Prostate gland (tissue), 2 donors: ENCODE data around the gene RHBDD3. TPM values are rescaled to one million over a fixed set of nuclear protein-coding genes. Genes with fewer than 3 reads are reported as not detected.

ENCODE experiments used
- DNase-seq: peaks from one replicate; pipeline ENCODE4 v3.0.0-alpha.2; 2019; ENCODE audit warnings: low spot score
- H3K27ac ChIP-seq, 2 donors: fragments of 200-600 bp; sonication (generic); 2 replicates each; pipeline ENCODE4 v1.5.1; 2017 to 2019
- H3K27me3 ChIP-seq: fragments of 200-600 bp; sonication (generic); replicated peaks from 2 replicates; pipeline ENCODE4 v1.5.1; 2019; ENCODE audit not compliant: insufficient read depth
- H3K36me3 ChIP-seq, 2 donors: fragments of 200-600 bp; sonication (generic); 1 replicate in 1 of 2; 2 replicates in 1 of 2; pipeline versions ENCODE4 v1.5.1 to v1.8.1; 2017 to 2019
- H3K4me1 ChIP-seq: fragments of 200-600 bp; sonication (generic); replicated peaks from 2 replicates; pipeline ENCODE4 v1.5.1; 2019
- H3K4me3 ChIP-seq, 2 donors: fragments of 200-600 bp; sonication (generic); 2 replicates each; pipeline ENCODE4 v1.5.1; 2017 to 2019
- H3K9me3 ChIP-seq: fragments of 200-600 bp; sonication (generic); 2 replicates; pipeline ENCODE4 v1.5.1; 2017
- CTCF ChIP-seq, 4 experiments: fragments of 200-600 bp in 2 of 4; fragments of 450-650 bp in 2 of 4; sonication (generic) in 2 of 4; IDR thresholded peaks; 1 replicate in 3 of 4; 2 replicates in 1 of 4; pipeline ENCODE4 v1.5.1; 2016 to 2019; ENCODE audit warnings: antibody characterized with exemption in 4 of 4, mild to moderate bottlenecking in 2 of 4, moderate library complexity in 2 of 4
- POLR2A ChIP-seq: fragments of 450-650 bp; IDR thresholded peaks from one replicate; pipeline ENCODE4 v1.6.1; 2016; ENCODE audit warnings: antibody characterized with exemption, mild to moderate bottlenecking
- POLR2AphosphoS5 ChIP-seq: sonication (generic); formaldehyde crosslinking; IDR thresholded peaks from one replicate; pipeline ENCODE4 v1.6.1; 2017; ENCODE audit warnings: antibody characterized with exemption
- WGBS: methylation state at CpG from one replicate; pipeline ENCODE4 v1.1.5; 2018; 5-methylcytosine and 5-hydroxymethylcytosine counted together
- intact Hi-C: fragments of 100-400 bp; cut with DNase I; formaldehyde crosslinking; loops from one replicate; pipeline ENCODE4 v1.14.2; 2022
- total RNA-seq, 2 donors: library from RNA; depleted of rRNA; stranded (reverse); fragments of >200 nt; gene quantifications; one replicate each; pipeline ENCODE4 v1.1.0, GENCODE V29; 2016

Gene RHBDD3
- total RNA-seq, 2 donors from 2014 or later = 66.9 to 74.6 TPM

DNA sequence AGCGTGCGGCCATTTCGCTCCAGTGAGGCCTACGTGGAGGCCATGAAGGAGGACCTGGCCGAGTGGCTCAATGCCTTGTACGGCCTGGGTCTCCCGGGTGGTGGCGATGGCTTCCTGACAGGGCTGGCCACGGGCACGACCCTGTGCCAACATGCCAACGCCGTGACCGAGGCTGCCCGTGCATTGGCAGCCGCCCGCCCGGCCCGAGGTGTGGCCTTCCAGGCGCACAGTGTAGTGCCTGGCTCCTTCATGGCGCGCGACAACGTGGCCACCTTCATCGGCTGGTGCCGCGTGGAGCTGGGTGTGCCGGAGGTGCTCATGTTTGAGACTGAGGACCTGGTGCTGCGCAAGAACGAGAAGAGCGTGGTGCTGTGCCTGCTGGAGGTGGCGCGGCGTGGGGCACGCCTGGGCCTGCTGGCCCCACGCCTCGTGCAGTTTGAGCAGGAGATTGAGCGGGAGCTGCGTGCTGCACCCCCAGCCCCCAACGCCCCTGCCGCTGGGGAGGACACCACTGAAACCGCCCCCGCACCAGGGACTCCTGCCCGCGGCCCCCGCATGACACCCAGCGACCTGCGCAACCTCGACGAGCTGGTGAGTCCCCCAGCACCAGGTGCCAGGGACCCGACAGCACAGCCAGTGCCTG lies 40.5 kb upstream of the RHBDD3 start:
- Histone ChIP-seq H3K9me3 (no peaks in the 10 kb centered on the region), H3K4me3 (peak overlapping the region in 1 of 2 donors; percentile 97), H3K27ac (peak overlapping the region; percentile 11 to 89), H3K27me3 (no peaks in the 10 kb centered on the region), H3K36me3 (no peaks in the 10 kb centered on the region), H3K4me1 (peaks cover 32% of the 10 kb centered on the region)
- TF ChIP-seq POLR2AphosphoS5 (no peak), CTCF (IDR thresholded peaks at IDR 0.05) (no peak), POLR2A (no peak)
- 48% methylated on average over 38 of the region's 50 CpGs for WGBS
- DNase-seq = no peak
- intact Hi-C loops = no loop called here

GRCh38 chr22:29307596-29308147 lies 39.9 kb upstream of the RHBDD3 start:
- Histone ChIP-seq H3K9me3 (no peaks in the 10 kb centered on the region), H3K4me1 (peaks cover 32% of the 10 kb centered on the region), H3K27ac (peak overlapping the region; percentile 56 to 89)

DNA sequence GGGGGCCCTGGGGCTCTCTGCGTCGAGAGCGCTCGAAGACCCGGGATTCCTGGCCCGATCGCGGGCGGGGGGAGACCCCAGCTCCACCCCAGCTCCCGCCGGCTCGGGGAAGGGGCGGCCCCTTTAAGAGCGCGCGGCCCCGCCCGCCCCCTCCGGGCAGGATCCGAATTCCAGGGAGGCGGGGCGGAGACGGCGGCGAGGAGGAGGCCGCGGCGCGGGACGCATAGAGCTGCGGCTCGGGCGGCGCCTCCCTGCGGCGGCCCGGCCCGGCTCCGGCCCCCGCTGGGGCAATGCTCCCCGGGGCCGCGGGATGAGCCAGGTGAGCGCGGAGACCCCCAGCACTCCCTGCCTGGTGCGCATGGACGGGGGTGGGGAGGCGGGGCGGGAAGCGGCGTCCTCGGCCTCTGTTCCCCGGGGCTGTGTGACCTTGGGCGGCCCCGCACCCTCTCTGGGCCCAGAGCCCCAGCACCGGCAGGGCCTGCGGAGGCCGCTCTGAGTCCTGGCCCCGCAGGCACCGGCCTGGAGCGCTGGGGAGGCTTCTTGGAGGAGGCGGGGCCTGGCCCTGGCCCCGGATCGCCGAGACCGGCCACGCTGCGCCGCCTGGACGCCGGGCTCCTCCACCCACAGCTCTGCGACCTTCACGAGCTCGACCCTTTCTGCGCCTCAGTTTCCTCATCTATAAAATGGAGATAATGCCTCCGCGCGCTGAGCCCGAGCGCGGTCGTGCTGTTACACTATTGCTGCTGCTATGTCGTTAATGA lies 39.2 kb upstream of the RHBDD3 start:
- peaks cover 32% of the 10 kb centered on the region for H3K4me1 ChIP-seq
- intact Hi-C loops = loop anchor here (1.0 to 2.0 kb wide), 2 partner anchors 52 to 81 kb away; partner anchors contain the start of gene AP1B1
- DNase-seq = peak; percentile 77

More at GRCh38 chr22:29307596-29308147, 39.9 kb upstream of the RHBDD3 start:
- H3K27me3 ChIP-seq = no peaks in the 10 kb centered on the region
- H3K36me3 ChIP-seq = no peaks in the 10 kb centered on the region
- TF ChIP-seq POLR2A (no peak), POLR2AphosphoS5 (no peak), CTCF (IDR thresholded peaks at IDR 0.05) (no peak)
- H3K4me3 ChIP-seq = peak overlapping the region; percentile 59 to 97
- 73% methylated on average over 20 of the region's 20 CpGs for WGBS
- DNase-seq = no peak
- intact Hi-C loops = loop anchor here (2.0 kb wide), 1 partner anchor 51 kb away; no protein-coding TSS in a partner anchor

DNA sequence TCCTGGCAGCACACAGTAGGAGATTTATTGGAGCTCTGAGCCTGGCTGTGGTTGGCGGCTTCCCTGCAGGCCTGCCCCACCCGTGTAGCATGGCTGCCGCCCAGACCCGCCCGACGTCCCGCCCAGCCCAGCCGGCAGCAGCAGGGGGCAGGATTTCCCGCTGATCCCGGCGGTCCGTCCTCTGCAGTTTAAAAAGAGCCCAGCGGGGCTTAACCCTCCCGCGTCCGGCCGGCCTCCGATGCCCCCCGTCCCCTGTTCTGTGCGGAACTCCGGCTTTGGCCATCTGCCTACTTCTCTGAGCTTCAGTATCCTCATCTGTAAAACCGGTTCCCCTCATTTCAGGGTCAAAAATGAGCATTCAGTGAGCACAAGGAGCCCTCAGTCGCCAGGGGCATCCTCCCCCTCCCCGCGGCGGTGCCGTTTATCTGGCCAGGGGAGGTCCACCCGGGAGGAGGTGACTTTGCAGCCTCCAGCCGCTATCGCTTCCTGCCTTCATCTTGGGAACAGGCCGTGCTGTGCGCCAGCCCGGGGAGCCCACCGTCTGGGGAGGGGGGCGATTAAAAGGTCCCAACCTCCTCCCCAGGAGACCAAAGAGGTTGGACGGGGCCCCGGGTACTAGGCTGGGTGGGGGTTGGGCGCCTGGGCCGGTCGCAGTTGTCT lies 38.5 kb upstream of the RHBDD3 start, which contains the start of gene GAS2L1:
Gene GAS2L1 (plus strand): TSS at position 476 of the 660 bp plus-strand sequence. CDS start 1,456 bp downstream, outside the sequence.
- under 1% methylated on average over 40 of the region's 40 CpGs for whole genome bisulfite sequencing
- intact Hi-C loops = loop anchor here (1.0 to 2.0 kb wide), 2 partner anchors 52 to 82 kb away; partner anchors contain the start of gene AP1B1

More for the DNA sequence above, 39.2 kb upstream of the RHBDD3 start:
- H3K36me3 ChIP-seq = no peaks in the 10 kb centered on the region
- peak overlapping the region; percentile 59 to 97 for H3K4me3 ChIP-seq
- peak overlapping the region; percentile 56 to 89 for H3K27ac ChIP-seq
- no peaks in the 10 kb centered on the region for H3K9me3 ChIP-seq
- WGBS = 4% methylated on average over 73 of the region's 83 CpGs
- TF ChIP-seq CTCF (IDR thresholded peaks at IDR 0.05) (peak in 3 of 4 experiments; percentile 15 to 46 (median 17)), POLR2AphosphoS5 (peak; percentile 49), POLR2A (peak; percentile 40)
- H3K27me3 ChIP-seq = no peaks in the 10 kb centered on the region

More for the DNA sequence above, 38.5 kb upstream of the RHBDD3 start, which contains the start of gene GAS2L1:
- TF ChIP-seq CTCF (IDR thresholded peaks at IDR 0.05) (peak; percentile 57 to 88 (median 81)), POLR2AphosphoS5 (peak; percentile 63), POLR2A (no peak)
- DNase-seq = peak; percentile 83
- peaks cover 27% of the 10 kb centered on the region for H3K4me1 ChIP-seq
- no peaks in the 10 kb centered on the region for H3K36me3 ChIP-seq
- H3K9me3 ChIP-seq = no peaks in the 10 kb centered on the region
- peak within 1 kb of the TSS; percentile 59 to 97 for H3K4me3 ChIP-seq
- peak within 1 kb of the TSS; percentile 56 to 89 for H3K27ac ChIP-seq
- H3K27me3 ChIP-seq = no peaks in the 10 kb centered on the region
